ENCODE data around the gene C6orf132. TPM values are rescaled to one million over a fixed set of nuclear protein-coding genes. Genes with fewer than 3 reads are reported as not detected.
"Not testable (repeated sequence)": the region's sequence is repeated elsewhere in the genome, so short reads cannot be mapped to it uniquely, and the experiment has no call there.

The C6orf132 gene
- total RNA-seq, 2 donors from 2014 or later, result 1.9 to 2.8 TPM

DNA sequence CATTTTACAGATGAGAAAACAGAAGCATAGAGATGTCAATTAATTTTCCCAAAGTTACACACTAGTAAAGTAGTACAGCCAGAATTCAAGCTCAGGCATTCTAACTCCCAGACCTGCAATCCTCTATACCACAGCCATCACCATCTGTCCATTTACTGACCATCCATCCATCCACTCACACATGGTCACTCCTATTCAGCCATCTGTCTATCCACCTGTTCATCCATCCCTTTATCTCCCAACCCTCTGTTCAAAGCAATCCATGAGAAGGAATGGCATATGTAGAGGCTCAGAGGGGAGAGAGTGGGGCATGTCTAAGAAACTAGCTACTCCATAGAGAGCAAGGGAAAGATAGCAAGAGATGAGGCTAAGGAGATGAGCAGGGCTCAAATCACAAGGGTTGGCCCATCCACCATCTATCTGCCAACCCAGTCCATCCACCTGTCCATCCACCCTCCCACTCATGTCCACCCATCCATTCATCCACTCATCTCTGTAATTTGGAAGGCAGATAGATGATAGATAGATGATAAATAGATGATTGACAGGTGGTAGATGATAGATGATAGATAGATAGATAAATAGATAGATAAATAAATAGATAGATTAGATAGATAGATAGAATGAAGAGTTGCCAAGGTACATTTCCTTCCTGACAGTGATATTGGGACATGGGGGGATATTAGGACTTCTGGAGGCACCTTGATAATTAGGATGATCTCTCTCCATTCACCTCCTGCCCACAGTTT, 12.2 kb upstream of the C6orf132 start:
- no peaks in the 10 kb centered on the region for H3K9me3 ChIP-seq

DNA sequence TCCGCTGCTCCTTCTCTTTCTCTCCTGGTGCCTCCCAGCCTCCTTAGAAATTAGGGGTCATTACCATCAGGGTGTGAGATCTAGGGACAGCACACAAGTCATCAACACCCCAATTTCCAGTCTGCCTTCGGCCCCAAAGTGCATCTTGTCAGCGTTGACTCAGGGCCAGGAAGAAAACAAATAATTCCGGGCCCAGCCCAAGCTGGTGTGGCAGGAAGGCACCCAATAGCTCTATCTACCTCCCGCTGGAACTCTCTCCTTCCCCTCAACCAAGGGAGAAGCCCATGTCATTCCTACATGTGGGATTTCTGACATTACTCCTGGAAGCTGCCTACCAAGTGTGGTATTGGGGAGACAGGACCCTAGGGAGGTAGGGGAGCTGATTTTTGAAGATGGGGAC, 11.5 kb upstream of the C6orf132 start:
- no peaks in the 10 kb centered on the region for H3K36me3 ChIP-seq
- DNase-seq (ENCODE audit: low spot score), result no peak
- no peak overlapping the region for H3K27ac ChIP-seq
- TF ChIP-seq, protein P1, sequence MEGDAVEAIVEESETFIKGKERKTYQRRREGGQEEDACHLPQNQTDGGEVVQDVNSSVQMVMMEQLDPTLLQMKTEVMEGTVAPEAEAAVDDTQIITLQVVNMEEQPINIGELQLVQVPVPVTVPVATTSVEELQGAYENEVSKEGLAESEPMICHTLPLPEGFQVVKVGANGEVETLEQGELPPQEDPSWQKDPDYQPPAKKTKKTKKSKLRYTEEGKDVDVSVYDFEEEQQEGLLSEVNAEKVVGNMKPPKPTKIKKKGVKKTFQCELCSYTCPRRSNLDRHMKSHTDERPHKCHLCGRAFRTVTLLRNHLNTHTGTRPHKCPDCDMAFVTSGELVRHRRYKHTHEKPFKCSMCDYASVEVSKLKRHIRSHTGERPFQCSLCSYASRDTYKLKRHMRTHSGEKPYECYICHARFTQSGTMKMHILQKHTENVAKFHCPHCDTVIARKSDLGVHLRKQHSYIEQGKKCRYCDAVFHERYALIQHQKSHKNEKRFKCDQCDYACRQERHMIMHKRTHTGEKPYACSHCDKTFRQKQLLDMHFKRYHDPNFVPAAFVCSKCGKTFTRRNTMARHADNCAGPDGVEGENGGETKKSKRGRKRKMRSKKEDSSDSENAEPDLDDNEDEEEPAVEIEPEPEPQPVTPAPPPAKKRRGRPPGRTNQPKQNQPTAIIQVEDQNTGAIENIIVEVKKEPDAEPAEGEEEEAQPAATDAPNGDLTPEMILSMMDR (IDR thresholded peaks at IDR 0.05), result no peak
- H3K9me3 ChIP-seq, result no peaks in the 10 kb centered on the region
- H3K27me3 ChIP-seq, result no peaks in the 10 kb centered on the region
- no peak overlapping the region for H3K4me3 ChIP-seq
- H3K4me1 ChIP-seq, result no peaks in the 10 kb centered on the region

More for the DNA sequence above, 12.2 kb upstream of the C6orf132 start:
- Histone ChIP-seq H3K36me3 (no peaks in the 10 kb centered on the region), H3K27me3 (no peaks in the 10 kb centered on the region), H3K4me1 (no peaks in the 10 kb centered on the region), H3K4me3 (no peak overlapping the region), H3K27ac (no peak overlapping the region)
- no peak for DNase-seq (ENCODE audit: low spot score)
- TF ChIP-seq, protein P1 (IDR thresholded peaks at IDR 0.05), result no peak

DNA sequence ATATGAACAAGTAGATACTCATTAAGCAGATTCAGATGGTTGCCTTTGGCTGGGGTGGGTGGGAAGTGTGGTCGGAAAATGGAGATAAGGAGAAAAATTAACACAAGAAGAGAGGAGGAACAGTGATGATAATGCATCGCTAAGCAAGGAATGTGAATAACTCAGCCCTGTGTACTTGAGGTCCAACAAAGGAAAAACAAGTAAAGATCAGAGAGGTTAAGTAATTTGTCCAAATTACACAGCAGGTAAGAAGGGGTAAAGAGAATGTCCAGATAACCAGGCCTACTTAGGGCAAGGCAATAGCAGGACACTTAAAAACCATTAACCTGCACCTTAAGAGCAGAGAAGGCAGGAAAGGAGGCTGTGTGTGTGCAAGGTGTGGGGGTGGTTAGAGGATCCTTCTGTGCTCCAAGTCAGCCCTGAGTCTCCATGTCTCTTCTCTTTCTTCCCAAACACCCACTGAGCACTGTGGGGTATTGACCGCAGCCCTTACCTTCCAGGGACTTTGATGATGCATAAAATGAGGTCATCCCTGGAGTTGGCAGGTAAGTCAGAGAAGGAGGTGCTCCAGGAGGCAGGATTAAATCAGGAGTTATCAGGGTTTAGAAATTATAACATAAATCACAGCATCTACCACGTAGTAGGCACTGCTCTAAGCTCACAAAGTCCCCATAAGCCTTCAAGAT, 10.3 kb upstream of the C6orf132 start:
- H3K4me3 ChIP-seq; H3K27me3 ChIP-seq; H3K36me3 ChIP-seq; H3K9me3 ChIP-seq; H3K4me1 ChIP-seq; DNase-seq (ENCODE audit: low spot score); H3K27ac ChIP-seq: not testable (repeated sequence)

DNA sequence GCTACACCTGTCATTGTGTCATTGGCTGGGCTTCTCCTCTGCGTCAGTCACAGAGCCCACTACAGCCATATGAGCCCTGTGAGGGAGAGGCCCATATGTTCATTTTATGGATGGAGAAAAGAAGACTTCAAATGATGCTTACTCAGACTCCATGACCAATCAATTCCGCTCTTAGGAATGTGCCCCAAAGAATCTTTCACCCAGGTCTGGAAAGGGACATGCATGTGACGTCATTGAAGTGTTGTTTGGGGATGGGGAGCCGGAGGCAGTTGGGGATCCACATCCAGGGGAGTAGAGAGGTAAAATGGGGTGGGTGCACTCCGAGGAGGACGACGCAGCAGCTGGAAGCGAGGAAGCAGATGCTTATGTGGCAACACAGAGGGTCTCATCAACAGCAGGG, 9.6 kb upstream of the C6orf132 start:
- H3K27ac ChIP-seq, result no peak overlapping the region
- DNase-seq (ENCODE audit: low spot score), result no peak

DNA sequence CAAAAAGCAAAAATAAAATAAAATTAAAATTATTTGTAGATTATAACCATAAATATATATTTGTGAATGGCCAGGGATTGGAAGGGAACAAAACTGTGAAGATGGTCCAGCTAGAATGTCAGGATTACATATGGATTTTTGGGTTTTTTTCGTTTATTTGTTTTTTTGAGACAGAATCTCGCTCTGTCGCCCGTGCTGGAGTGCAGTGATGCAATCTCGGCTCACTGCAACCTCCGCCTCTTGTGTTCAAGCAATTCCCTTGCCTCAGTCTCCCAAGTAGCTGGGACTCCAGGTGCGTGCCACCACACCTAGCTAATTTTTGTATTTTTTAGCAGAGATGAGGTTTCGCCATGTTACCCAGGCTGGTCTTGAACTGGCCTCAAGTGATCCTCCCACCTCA, 7.8 kb upstream of the C6orf132 start:
- H3K36me3 ChIP-seq, result no peaks in the 10 kb centered on the region

More for the DNA sequence above, 9.6 kb upstream of the C6orf132 start:
- Histone ChIP-seq H3K27me3 (no peaks in the 10 kb centered on the region), H3K9me3 (no peaks in the 10 kb centered on the region), H3K4me1 (no peaks in the 10 kb centered on the region), H3K4me3 (no peak overlapping the region), H3K36me3 (no peaks in the 10 kb centered on the region)
- TF ChIP-seq, protein P1 (IDR thresholded peaks at IDR 0.05), result no peak

DNA sequence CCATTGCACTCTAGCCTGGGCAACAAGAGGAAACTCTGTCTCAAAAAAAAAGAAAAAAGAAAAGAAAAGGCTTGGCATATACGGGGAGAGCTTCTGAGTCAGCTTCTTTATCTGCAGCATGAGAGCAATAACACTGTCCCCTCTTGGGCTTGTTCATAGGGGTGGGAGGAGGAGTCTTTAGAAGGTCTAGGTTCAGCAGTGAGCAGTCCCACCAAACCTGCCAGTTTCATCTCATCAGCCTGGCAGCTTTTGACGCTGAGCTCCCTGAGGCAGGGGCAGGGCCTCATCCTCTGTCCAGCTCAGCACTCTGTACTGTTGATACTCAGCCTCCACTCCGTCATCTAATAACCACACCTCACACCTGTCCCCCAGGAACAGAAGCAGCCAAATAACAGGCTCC, 5.6 kb upstream of the C6orf132 start:
- H3K27me3 ChIP-seq, result no peaks in the 10 kb centered on the region
- no peaks in the 10 kb centered on the region for H3K9me3 ChIP-seq
- no peak overlapping the region for H3K4me3 ChIP-seq
- TF ChIP-seq, protein P1 (IDR thresholded peaks at IDR 0.05), result no peak
- peaks cover 0 to 2% of the 10 kb centered on the region in 2 donors for H3K4me1 ChIP-seq
- H3K27ac ChIP-seq, result no peak overlapping the region
- no peak for DNase-seq (ENCODE audit: low spot score)
- no peaks in the 10 kb centered on the region for H3K36me3 ChIP-seq

More for the DNA sequence above, 7.8 kb upstream of the C6orf132 start:
- Histone ChIP-seq H3K4me3 (no peak overlapping the region), H3K9me3 (no peaks in the 10 kb centered on the region), H3K4me1 (no peaks in the 10 kb centered on the region), H3K27ac (no peak overlapping the region), H3K27me3 (no peaks in the 10 kb centered on the region)
- DNase-seq (ENCODE audit: low spot score), result no peak
- TF ChIP-seq, protein P1 (IDR thresholded peaks at IDR 0.05), result no peak
